MG63 (cell line): ENCODE measurements around the gene MARCHF4. TPM values are rescaled to one million over a fixed set of nuclear protein-coding genes. Genes with fewer than 3 reads are reported as not detected.

Source experiments
- DNase-seq: peaks from one replicate; pipeline ENCODE4 v3.0.0-alpha.2; 2020
- H3K27me3 ChIP-seq: fragments of 250-450 bp; sonication (Bioruptor Pico); 2 replicates; pipeline ENCODE4 v1.5.1; 2020; ENCODE audit warnings: mild to moderate bottlenecking, moderate library complexity
- H3K36me3 ChIP-seq: fragments of 250-450 bp; sonication (Bioruptor Pico); 2 replicates; pipeline ENCODE4 v1.5.1; 2020; ENCODE audit warnings: mild to moderate bottlenecking, moderate library complexity
- H3K4me3 ChIP-seq: fragments of 250-450 bp; sonication (Bioruptor Pico); 2 replicates; pipeline ENCODE4 v1.5.1; 2020; ENCODE audit warnings: mild to moderate bottlenecking, moderate library complexity
- H3K9me3 ChIP-seq: fragments of 250-450 bp; sonication (Bioruptor Pico); 2 replicates; pipeline ENCODE4 v1.5.1; 2020; ENCODE audit warnings: mild to moderate bottlenecking, moderate library complexity
- total RNA-seq: library from RNA; depleted of rRNA; stranded (reverse); fragments of >200 nt; shearing (Covaris generic); gene quantifications from 2 replicates; pipeline ENCODE4 v1.2.3, GENCODE V29; 2014; ENCODE audit warnings: low replicate concordance; rRNA removed

MARCHF4 gene
- total RNA-seq, 1 experiment from 2014 or later, result 0.03 TPM

GRCh38 chr2:216343221-216343980, 28.9 kb downstream of the MARCHF4 start:
- H3K4me3 ChIP-seq, result no peak overlapping the region
- no peak for DNase-seq

GRCh38 chr2:216341121-216341520, 31.2 kb downstream of the MARCHF4 start:
- Histone ChIP-seq H3K4me3 (no peak overlapping the region), H3K27me3 (no peaks in the 10 kb centered on the region), H3K9me3 (no peaks in the 10 kb centered on the region), H3K36me3 (no peaks in the 10 kb centered on the region)
- peak; percentile 56 for DNase-seq

More at GRCh38 chr2:216343221-216343980, 28.9 kb downstream of the MARCHF4 start:
- H3K27me3 ChIP-seq, result no peaks in the 10 kb centered on the region
- no peaks in the 10 kb centered on the region for H3K36me3 ChIP-seq
- no peaks in the 10 kb centered on the region for H3K9me3 ChIP-seq

GRCh38 chr2:216340280-216340631, 32.0 kb downstream of the MARCHF4 start:
- Histone ChIP-seq H3K9me3 (no peaks in the 10 kb centered on the region), H3K27me3 (no peaks in the 10 kb centered on the region), H3K36me3 (no peaks in the 10 kb centered on the region), H3K4me3 (no peak overlapping the region)
- no peak for DNase-seq

DNA sequence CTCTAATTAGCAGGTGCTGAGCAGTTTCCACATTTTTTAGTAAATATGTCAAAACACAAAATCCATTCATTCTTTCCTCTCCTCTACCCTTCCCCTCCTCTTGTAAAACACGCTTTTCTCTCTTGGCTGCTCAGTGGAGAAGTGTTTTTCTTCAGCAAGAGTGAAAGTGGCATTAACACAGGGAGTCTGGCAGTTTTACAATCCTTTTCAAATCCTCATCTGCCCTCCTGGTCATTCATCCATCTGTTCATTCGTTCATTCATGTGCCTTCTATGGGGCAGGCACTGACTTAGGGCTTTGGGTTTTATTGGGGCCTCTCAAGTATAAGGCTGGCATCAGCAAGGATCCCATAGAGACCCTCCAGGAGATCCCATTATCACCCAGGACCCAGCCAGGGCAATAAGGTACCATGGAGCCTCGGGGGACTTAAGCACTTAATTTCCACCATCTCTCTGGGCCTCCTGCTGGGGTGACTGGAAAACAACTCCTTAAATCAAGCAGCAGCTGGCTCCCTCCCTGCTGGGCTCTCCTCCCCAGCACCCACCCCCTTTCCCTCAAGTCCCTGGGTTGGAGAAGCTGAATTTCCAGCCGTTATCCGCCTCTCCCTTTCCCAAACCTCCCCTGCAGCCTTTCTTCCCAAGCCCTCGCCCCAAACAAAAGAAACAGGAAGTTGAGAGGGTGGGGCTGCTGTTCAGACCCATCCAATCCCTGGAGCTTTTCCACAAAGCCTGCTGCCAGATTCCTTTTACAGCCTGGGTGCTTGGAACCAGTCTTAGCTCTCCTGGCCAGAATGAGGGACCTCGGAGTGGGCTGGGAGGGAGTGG, 32.6 kb downstream of the MARCHF4 start:
- Histone ChIP-seq H3K36me3 (no peaks in the 10 kb centered on the region), H3K9me3 (no peaks in the 10 kb centered on the region), H3K27me3 (no peaks in the 10 kb centered on the region), H3K4me3 (no peak overlapping the region)
- DNase-seq, result peak; percentile 80

- DNase-seq, result no peak
- no peak overlapping the region for H3K4me3 ChIP-seq
- no peaks in the 10 kb centered on the region for H3K9me3 ChIP-seq
Measured at GRCh38 chr2:216335252-216335651, 37.0 kb downstream of the MARCHF4 start.

DNA sequence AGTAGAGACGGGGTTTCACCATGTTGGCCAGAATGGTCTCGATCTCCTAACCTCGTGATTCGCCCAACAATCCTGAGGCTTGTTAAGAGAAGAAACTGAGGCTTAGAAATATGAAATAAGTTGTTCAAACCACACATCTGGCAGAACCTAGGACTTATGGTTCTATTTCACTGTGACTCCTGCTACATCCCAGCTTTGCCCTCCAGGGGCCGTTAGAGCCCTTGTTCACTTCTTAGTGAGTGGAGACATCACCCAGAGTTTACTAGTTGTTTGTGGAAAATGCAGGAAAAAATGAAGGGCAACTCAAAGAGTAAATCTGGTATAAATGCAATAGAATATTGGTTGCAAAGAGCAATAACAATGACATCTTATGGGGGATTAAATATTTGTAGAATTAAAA, 43.9 kb downstream of the MARCHF4 start:
- Histone ChIP-seq H3K9me3 (no peaks in the 10 kb centered on the region), H3K36me3 (no peaks in the 10 kb centered on the region), H3K4me3 (no peak overlapping the region), H3K27me3 (no peaks in the 10 kb centered on the region)
- DNase-seq, result no peak

More at GRCh38 chr2:216335252-216335651, 37.0 kb downstream of the MARCHF4 start:
- Histone ChIP-seq H3K27me3 (no peaks in the 10 kb centered on the region), H3K36me3 (no peaks in the 10 kb centered on the region)

- H3K36me3 ChIP-seq, result no peaks in the 10 kb centered on the region
- no peaks in the 10 kb centered on the region for H3K9me3 ChIP-seq
- H3K4me3 ChIP-seq, result no peak overlapping the region
- no peak for DNase-seq
- no peaks in the 10 kb centered on the region for H3K27me3 ChIP-seq
Measured at GRCh38 chr2:216327447-216327935, 44.8 kb downstream of the MARCHF4 start.

Other genes with a start within 250 kb of the MARCHF4 start
- 6.4 and 11.0 TPM in 2 replicates for gene SMARCAL1, start 40.0 kb upstream of the MARCHF4 start, total RNA-seq
- 528 and 2,080 TPM in 2 replicates for gene RPL37A, start 126.4 kb upstream of the MARCHF4 start, total RNA-seq